ENCODE data around the gene SCYGR4.
"Not testable (repeated sequence)": the region's sequence is repeated elsewhere in the genome, so short reads cannot be mapped to it uniquely, and the experiment has no call there.

SCYGR4 gene

GRCh38 chr2:227617316-227618230 lies at the start of gene SCYGR4:
TSS of gene SCYGR4 (plus strand) at chr2:227617498. CDS start at chr2:227617498, 0 bp downstream.
- DNase-seq (ENCODE audit: low read depth), result no peak

- DNase-seq (ENCODE audit: low read depth), result no peak
Observed at GRCh38 chr2:227568852-227569169, 48.5 kb upstream of the SCYGR4 start.

GRCh38 chr2:227570615-227571014 lies 46.7 kb upstream of the SCYGR4 start:
- DNase-seq (ENCODE audit: low read depth), result no peak

GRCh38 chr2:227576110-227576509 lies 41.2 kb upstream of the SCYGR4 start:
- no peak for DNase-seq (ENCODE audit: low read depth)

- DNase-seq (ENCODE audit: low read depth), result no peak
Observed at GRCh38 chr2:227576812-227577211, 40.5 kb upstream of the SCYGR4 start.

- DNase-seq (ENCODE audit: low read depth), result no peak
Observed at GRCh38 chr2:227577555-227577954, 39.7 kb upstream of the SCYGR4 start.

- DNase-seq (ENCODE audit: low read depth), result no peak
Observed at GRCh38 chr2:227578642-227579041, 38.7 kb upstream of the SCYGR4 start.

GRCh38 chr2:227579791-227580190 lies 37.5 kb upstream of the SCYGR4 start:
- no peak for DNase-seq (ENCODE audit: low read depth)

- no peak for DNase-seq (ENCODE audit: low read depth)
Observed at GRCh38 chr2:227582369-227582768, 34.9 kb upstream of the SCYGR4 start.

GRCh38 chr2:227592694-227593387 lies 24.5 kb upstream of the SCYGR4 start:
- DNase-seq (ENCODE audit: low read depth), result no peak

GRCh38 chr2:227595797-227596196 lies 21.5 kb upstream of the SCYGR4 start:
- no peak for DNase-seq (ENCODE audit: low read depth)

- DNase-seq (ENCODE audit: low read depth), result no peak
Observed at GRCh38 chr2:227597036-227597435, 20.3 kb upstream of the SCYGR4 start.

GRCh38 chr2:227597998-227598397 lies 19.3 kb upstream of the SCYGR4 start:
- DNase-seq (ENCODE audit: low read depth), result no peak

- DNase-seq (ENCODE audit: low read depth), result not testable (repeated sequence)
Observed at GRCh38 chr2:227598835-227599503, 18.3 kb upstream of the SCYGR4 start, which contains the start of gene SCYGR2. TSS of gene SCYGR2 (plus strand) at chr2:227598893. CDS start at chr2:227598893, 0 bp downstream.

- no peak for DNase-seq (ENCODE audit: low read depth)
Observed at GRCh38 chr2:227602358-227602757, 14.9 kb upstream of the SCYGR4 start.

- DNase-seq (ENCODE audit: low read depth), result no peak
Observed at GRCh38 chr2:227606476-227606875, 10.8 kb upstream of the SCYGR4 start.

- DNase-seq (ENCODE audit: low read depth), result no peak
Observed at GRCh38 chr2:227607941-227608340, 9.4 kb upstream of the SCYGR4 start.

GRCh38 chr2:227608561-227609338 lies 8.5 kb upstream of the SCYGR4 start:
- no peak for DNase-seq (ENCODE audit: low read depth)

GRCh38 chr2:227610123-227610522 lies 7.2 kb upstream of the SCYGR4 start:
- DNase-seq (ENCODE audit: low read depth), result no peak

- DNase-seq (ENCODE audit: low read depth), result no peak
Observed at GRCh38 chr2:227612546-227613271, 4.6 kb upstream of the SCYGR4 start.

GRCh38 chr2:227613272-227613660 lies 4.0 kb upstream of the SCYGR4 start:
- no peak for DNase-seq (ENCODE audit: low read depth)

Data from stimulated activated CD8-positive, alpha-beta memory T cell treated with anti-CD3 and anti-CD28 coated beads, Interleukin-15, amount 100 ng/mL, for 1 hour (primary cell).